IMR-90 (cell line): ENCODE measurements around the gene FNDC3B. TPM values are rescaled to one million over a fixed set of nuclear protein-coding genes. Genes with fewer than 3 reads are reported as not detected.

ENCODE experiments used
- ATAC-seq: fragments of 200-7000 bp; cut with Tn5 transposase; 2 replicates; pipeline ENCODE4 v1.9.1; 2020; ENCODE audit warnings: low read depth, mild to moderate bottlenecking, moderate library complexity
- BruUV-seq: library from RNA; stranded (reverse); fragments of 400-500 nt; replicated peaks from 2 replicates; lab custom pipeline; 2021; lab: Mats Ljungman, UMichigan
- CTCF ChIA-PET: fragments of 300-600 bp; formaldehyde crosslinking; extraction: SDS; loops from one replicate; lab custom pipeline; 2021; ENCODE audit warnings: antibody characterized with exemption; lab: Yijun Ruan, JAX
- POLR2A ChIA-PET: fragments of 300-600 bp; sonication (Branson Sonifier 250); formaldehyde crosslinking; loops from one replicate; lab custom pipeline; 2022; ENCODE audit warnings: antibody characterized with exemption; ENCODE audit not compliant: unreplicated experiment; lab: Charles Lee
- DNase-seq: peaks from one replicate; pipeline ENCODE4 v3.0.0; 2013
- H2AFZ ChIP-seq: replicated peaks from 2 replicates; pipeline ENCODE3; 2013; ENCODE audit warnings: low read length, mild to moderate bottlenecking; ENCODE audit not compliant: poor library complexity
- H2AK5ac ChIP-seq: 2 replicates; pipeline ENCODE4 v1.6.1; 2013; ENCODE audit warnings: low read depth, low read length, inconsistent platforms
- H2AK9ac ChIP-seq: replicated peaks from 2 replicates; pipeline ENCODE3; 2013; ENCODE audit warnings: mild to moderate bottlenecking, low read depth, low read length, moderate library complexity; ENCODE audit not compliant: poor library complexity
- H2BK120ac ChIP-seq: 2 replicates; pipeline ENCODE4 v1.6.1; 2013; ENCODE audit warnings: low read depth, low read length, inconsistent platforms
- H2BK15ac ChIP-seq: 3 replicates; pipeline ENCODE4 v1.6.1; 2013; ENCODE audit warnings: low read depth, low read length, inconsistent platforms
- H2BK20ac ChIP-seq: 2 replicates; pipeline ENCODE4 v1.6.1; 2013; ENCODE audit warnings: low read depth, mild to moderate bottlenecking, inconsistent platforms, low read length, moderate library complexity
- H2BK5ac ChIP-seq: 2 replicates; pipeline ENCODE4 v1.6.1; 2013; ENCODE audit warnings: mild to moderate bottlenecking, low read depth, low read length, inconsistent platforms; ENCODE audit not compliant: poor library complexity, severe bottlenecking
- H3K14ac ChIP-seq: replicated peaks from 2 replicates; pipeline ENCODE4 v1.6.1; 2013; ENCODE audit warnings: low read depth, low read length, inconsistent platforms
- H3K18ac ChIP-seq: 2 replicates; pipeline ENCODE4 v1.6.1; 2013; ENCODE audit warnings: low read depth, low read length, control low read depth
- H3K23ac ChIP-seq: 2 replicates; pipeline ENCODE4 v1.6.1; 2013; ENCODE audit warnings: low read depth, low read length, inconsistent platforms
- H3K27ac ChIP-seq: 2 replicates; pipeline ENCODE4 v1.5.1; 2013; ENCODE audit warnings: mild to moderate bottlenecking, control low read depth, low read length; ENCODE audit not compliant: insufficient read depth
- H3K27me3 ChIP-seq: 2 replicates; pipeline ENCODE4 v1.6.1; 2013; ENCODE audit warnings: low read length; ENCODE audit not compliant: control insufficient read depth, insufficient read depth
- H3K36me3 ChIP-seq: 2 replicates; pipeline ENCODE4 v1.6.1; 2013; ENCODE audit warnings: low read length, mixed read lengths; ENCODE audit not compliant: control insufficient read depth, insufficient read depth
- H3K4ac ChIP-seq: 2 replicates; pipeline ENCODE4 v1.6.1; 2013; ENCODE audit warnings: low read depth, low read length, inconsistent platforms
- H3K4me1 ChIP-seq: 2 replicates; pipeline ENCODE4 v1.6.1; 2013; ENCODE audit warnings: low read length, mixed read lengths; ENCODE audit not compliant: control insufficient read depth, insufficient read depth
- H3K4me2 ChIP-seq: 2 replicates; pipeline ENCODE4 v1.6.1; 2013; ENCODE audit warnings: low read depth, mild to moderate bottlenecking, control low read depth, low read length, moderate library complexity
- H3K4me3 ChIP-seq: 2 replicates; pipeline ENCODE4 v1.5.1; 2013; ENCODE audit warnings: low read depth, mild to moderate bottlenecking, control low read depth, low read length, moderate library complexity; ENCODE audit not compliant: insufficient read depth
- H3K56ac ChIP-seq: 2 replicates; pipeline ENCODE4 v1.6.1; 2013; ENCODE audit warnings: low read length, inconsistent platforms; ENCODE audit not compliant: insufficient read depth; ENCODE audit errors: extremely low read depth
- H3K79me1 ChIP-seq, 2 experiments: 2 replicates each; pipeline ENCODE4 v1.6.1; 2013; ENCODE audit warnings: low read length in 2 of 2, inconsistent platforms in 1 of 2, low read depth in 1 of 2
- H3K9ac ChIP-seq: 2 replicates; pipeline ENCODE4 v1.6.1; 2013; ENCODE audit warnings: low read depth, low read length, control low read depth
- H3K9me1 ChIP-seq: 2 replicates; pipeline ENCODE4 v1.6.1; 2013; ENCODE audit warnings: low read length, inconsistent platforms; ENCODE audit not compliant: insufficient read depth
- H3K9me3 ChIP-seq: 2 replicates; pipeline ENCODE4 v1.6.1; 2013; ENCODE audit warnings: low read length; ENCODE audit not compliant: control insufficient read depth, insufficient read depth
- H4K20me1 ChIP-seq: 2 replicates; pipeline ENCODE4 v1.6.1; 2013; ENCODE audit warnings: low read length, inconsistent platforms; ENCODE audit not compliant: insufficient read depth
- H4K5ac ChIP-seq: 2 replicates; pipeline ENCODE4 v1.6.1; 2013; ENCODE audit warnings: mild to moderate bottlenecking, low read depth, low read length, control low read depth
- H4K8ac ChIP-seq, 2 experiments: 2 replicates each; pipeline ENCODE4 v1.6.1; 2013; ENCODE audit warnings: low read depth in 2 of 2, low read length in 2 of 2, control low read depth in 1 of 2, inconsistent platforms in 1 of 2
- H4K91ac ChIP-seq: 2 replicates; pipeline ENCODE4 v1.6.1; 2013; ENCODE audit warnings: low read depth, low read length, inconsistent platforms; ENCODE audit not compliant: insufficient read depth
- BHLHE40 ChIP-seq: fragments of 150-350 bp; IDR thresholded peaks from 2 replicates; pipeline ENCODE4 v1.6.1; 2016; ENCODE audit warnings: mild to moderate bottlenecking, low read depth, low read length
- CEBPB ChIP-seq: IDR thresholded peaks from 2 replicates; pipeline ENCODE4 v1.6.1; 2012; ENCODE audit warnings: low read depth, low read length, improper control_type of control experiment
- CHD1 ChIP-seq: IDR thresholded peaks from 2 replicates; pipeline ENCODE4 v1.6.1; 2012; ENCODE audit warnings: low read depth, low read length, improper control_type of control experiment
- CTCF ChIP-seq: conservative IDR thresholded peaks from 2 replicates; pipeline ENCODE4 v1.5.1; 2012; ENCODE audit warnings: mild to moderate bottlenecking, low read depth, low read length, improper control_type of control experiment
- ELK1 ChIP-seq: fragments of 150-350 bp; IDR thresholded peaks from 2 replicates; pipeline ENCODE4 v1.6.1; 2016; ENCODE audit warnings: low read depth, mild to moderate bottlenecking, low read length, moderate library complexity, borderline replicate concordance
- FOS ChIP-seq: fragments of 150-350 bp; IDR thresholded peaks from 2 replicates; pipeline ENCODE4 v1.6.1; 2016; ENCODE audit warnings: low read depth, low read length
- MAFK ChIP-seq: IDR thresholded peaks from 2 replicates; pipeline ENCODE4 v1.6.1; 2012; ENCODE audit warnings: low read depth, low read length, improper control_type of control experiment
- MAZ ChIP-seq: IDR thresholded peaks from 2 replicates; pipeline ENCODE4 v1.6.1; 2012; ENCODE audit warnings: low read depth, mild to moderate bottlenecking, low read length, improper control_type of control experiment, moderate library complexity, borderline replicate concordance
- MXI1 ChIP-seq: IDR thresholded peaks from 2 replicates; pipeline ENCODE4 v1.6.1; 2012; ENCODE audit warnings: low read depth, mild to moderate bottlenecking, low read length, moderate library complexity, borderline replicate concordance
- NFE2L2 ChIP-seq: fragments of 150-350 bp; IDR thresholded peaks from 2 replicates; pipeline ENCODE4 v1.6.1; 2016; ENCODE audit warnings: low read depth, mild to moderate bottlenecking, low read length
- POLR2A ChIP-seq: IDR thresholded peaks from 2 replicates; pipeline ENCODE4 v1.6.1; 2012; ENCODE audit warnings: mild to moderate bottlenecking, low read depth, low read length
- RAD21 ChIP-seq: IDR thresholded peaks from 2 replicates; pipeline ENCODE4 v1.6.1; 2012; ENCODE audit warnings: low read length, improper control_type of control experiment
- RCOR1 ChIP-seq: IDR thresholded peaks from 2 replicates; pipeline ENCODE4 v1.6.1; 2012; ENCODE audit warnings: mild to moderate bottlenecking, low read length, improper control_type of control experiment; ENCODE audit not compliant: insufficient replicate concordance
- RFX5 ChIP-seq: IDR thresholded peaks from 2 replicates; pipeline ENCODE4 v1.8.0; 2012; ENCODE audit warnings: low read depth, mild to moderate bottlenecking, low read length, moderate library complexity
- SMC3 ChIP-seq: fragments of 150-350 bp; IDR thresholded peaks from 2 replicates; pipeline ENCODE4 v1.6.1; 2016; ENCODE audit warnings: low read depth, mild to moderate bottlenecking, antibody characterized with exemption, low read length, moderate library complexity
- whole genome bisulfite sequencing, 2 experiments: methylation state at CpG; one replicate each; pipeline versions ENCODE4 v1.1.5 to v1.1.7; 2013; ENCODE audit warnings: missing lambda C conversion rate in 2 of 2; ENCODE audit not compliant: insufficient read length in 1 of 2; ENCODE audit errors: extremely low coverage in 2 of 2; 5-methylcytosine and 5-hydroxymethylcytosine counted together
- dilution Hi-C: fragments of 300-500 bp; cut with HindIII; formaldehyde crosslinking; loops from one replicate; pipeline ENCODE4 v1.14.3; 2018; ENCODE audit warnings: low sequenced_read_pairs; ENCODE audit not compliant: unreplicated experiment
- in situ Hi-C: fragments of 300-500 bp; cut with MboI; formaldehyde crosslinking; loops from 3 replicates; pipeline ENCODE4 v1.14.3; 2019; ENCODE audit warnings: low sequenced_read_pairs, inconsistent platforms, mixed read lengths
- intact Hi-C: fragments of 100-400 bp; cut with micrococcal nuclease; formaldehyde crosslinking; loops from 2 replicates; pipeline ENCODE4 v1.10.0; 2022
- polyA plus RNA-seq, 3 experiments: library from polyadenylated mRNA; depleted of rRNA; stranded (reverse); fragments of >200 nt; gene quantifications; 2 replicates each; pipeline ENCODE4 v1.2.3, GENCODE V29; 2012; ENCODE audit warnings: low replicate concordance in 1 of 3
- total RNA-seq: library from RNA; depleted of rRNA; stranded (reverse); fragments of >200 nt; gene quantifications from 2 replicates; pipeline ENCODE4 v1.2.3, GENCODE V29; 2012
- TF ChIP-seq, protein P1 (sequence below): fragments of 150-350 bp; IDR thresholded peaks from 2 replicates; pipeline ENCODE4 v1.6.1; 2017; ENCODE audit warnings: mild to moderate bottlenecking, antibody characterized with exemption, low read length, low read depth

Gene FNDC3B
- total and polyA plus RNA-seq, 2 of the 4 experiments (the other 2 are of a cell fraction): 23.9 to 150 TPM

- H3K9ac ChIP-seq: no peak overlapping the region
- no peak overlapping the region for H2AK5ac ChIP-seq
- no peak overlapping the region for H3K27ac ChIP-seq
- dilution Hi-C loops: no loop called here
- peak overlapping the region; percentile 2 for H2BK5ac ChIP-seq
- H2BK20ac ChIP-seq: no peak overlapping the region
- in situ Hi-C loops: no loop called here
- H2AFZ ChIP-seq: no peak overlapping the region
- ATAC-seq (peak; percentile 40; the same call in 1 of the 2 replicates), DNase-seq (peak; percentile 27)
- no peak overlapping the region for H4K91ac ChIP-seq
- no peak for TF ChIP-seq SMC3
- TF ChIP-seq RAD21: no peak
- TF ChIP-seq MXI1: no peak
- TF ChIP-seq, protein P1, sequence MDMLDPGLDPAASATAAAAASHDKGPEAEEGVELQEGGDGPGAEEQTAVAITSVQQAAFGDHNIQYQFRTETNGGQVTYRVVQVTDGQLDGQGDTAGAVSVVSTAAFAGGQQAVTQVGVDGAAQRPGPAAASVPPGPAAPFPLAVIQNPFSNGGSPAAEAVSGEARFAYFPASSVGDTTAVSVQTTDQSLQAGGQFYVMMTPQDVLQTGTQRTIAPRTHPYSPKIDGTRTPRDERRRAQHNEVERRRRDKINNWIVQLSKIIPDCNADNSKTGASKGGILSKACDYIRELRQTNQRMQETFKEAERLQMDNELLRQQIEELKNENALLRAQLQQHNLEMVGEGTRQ: no peak
- no peak for TF ChIP-seq MAZ
- no peak for TF ChIP-seq FOS
- TF ChIP-seq ELK1: no peak
- no peak for TF ChIP-seq BHLHE40
- TF ChIP-seq CHD1: no peak
- no peak for TF ChIP-seq CTCF
- TF ChIP-seq CEBPB: no peak
- TF ChIP-seq POLR2A: no peak
- no peak for TF ChIP-seq RFX5
- TF ChIP-seq MAFK: no peak
- no peak for TF ChIP-seq RCOR1
- TF ChIP-seq NFE2L2: no peak
- BruUV-seq: no TSS peak
- H3K36me3 ChIP-seq: peaks cover 17% of the 10 kb centered on the region
- no peak overlapping the region for H3K4me2 ChIP-seq
- no peak overlapping the region for H3K4ac ChIP-seq
- peaks cover 12% of the 10 kb centered on the region for H3K4me1 ChIP-seq
- no peak overlapping the region for H3K14ac ChIP-seq
- POLR2A ChIA-PET: no interaction called here
- H3K56ac ChIP-seq: no peak overlapping the region
- peaks cover 34 to 66% of the 10 kb centered on the region in 2 experiments for H3K79me1 ChIP-seq
- no peak overlapping the region for H3K23ac ChIP-seq
- H4K8ac ChIP-seq: no peak overlapping the region
- no peak overlapping the region for H2AK9ac ChIP-seq
- H2BK120ac ChIP-seq: no peak overlapping the region
- no peak overlapping the region for H2BK15ac ChIP-seq
- no peak overlapping the region for H3K4me3 ChIP-seq
- WGBS, 2 experiments: no CpG with 5 or more reads among the region's 2 CpGs
- intact Hi-C loops: no loop called here
- H3K27me3 ChIP-seq: no peaks in the 10 kb centered on the region
- H3K9me3 ChIP-seq: no peaks in the 10 kb centered on the region
- H3K9me1 ChIP-seq: peaks cover 11% of the 10 kb centered on the region; the same call in 1 of the 2 replicates
- H3K18ac ChIP-seq: no peak overlapping the region
- peaks cover 25% of the 10 kb centered on the region; the same call in 1 of the 2 replicates for H4K20me1 ChIP-seq
- no peak overlapping the region for H4K5ac ChIP-seq
- CTCF ChIA-PET: interaction anchor here (0.7 kb wide), 1 partner anchor 633 kb away, joined by 4 read pairs; no protein-coding TSS in a partner anchor
These were observed 229.5 kb downstream of the FNDC3B start for GRCh38 chr3:172268868-172269267.
